Kidney tubule cell (primary cell): ENCODE results near the gene USP17L28.
"Not testable (repeated sequence)": the region's sequence is repeated elsewhere in the genome, so short reads cannot be mapped to it uniquely, and the experiment has no call there.

ENCODE experiments used
- DNase-seq: peaks from one replicate; pipeline ENCODE4 v3.0.0-alpha.2; 2018; ENCODE audit warnings: low spot score

The USP17L28 gene

GRCh38 chr4:9348593-9348992 lies at the start of gene USP17L28:
Gene USP17L28 (plus strand): TSS chr4:9348893. CDS start chr4:9348893, 0 bp downstream.
- not testable (repeated sequence) for DNase-seq

DNA sequence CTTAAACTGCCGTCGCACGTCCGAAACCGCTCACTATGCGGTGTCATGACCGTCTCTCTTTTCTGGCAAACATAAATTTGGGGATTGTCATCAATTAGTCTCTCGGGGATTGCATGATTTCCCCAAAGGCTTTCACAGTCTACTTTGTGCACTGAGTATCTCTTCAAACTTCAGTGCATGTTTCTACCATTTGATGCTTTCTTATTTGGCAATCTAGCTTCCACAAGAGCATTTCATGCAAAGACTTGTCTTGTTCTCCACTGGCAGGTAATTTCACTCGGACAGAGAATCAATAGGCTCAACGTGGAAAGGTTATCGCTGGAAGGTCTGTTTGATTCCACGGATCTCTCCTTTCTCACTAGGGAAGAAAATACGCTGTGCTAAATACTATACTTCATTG lies 24.5 kb upstream of the USP17L28 start:
- not testable (repeated sequence) for DNase-seq

DNA sequence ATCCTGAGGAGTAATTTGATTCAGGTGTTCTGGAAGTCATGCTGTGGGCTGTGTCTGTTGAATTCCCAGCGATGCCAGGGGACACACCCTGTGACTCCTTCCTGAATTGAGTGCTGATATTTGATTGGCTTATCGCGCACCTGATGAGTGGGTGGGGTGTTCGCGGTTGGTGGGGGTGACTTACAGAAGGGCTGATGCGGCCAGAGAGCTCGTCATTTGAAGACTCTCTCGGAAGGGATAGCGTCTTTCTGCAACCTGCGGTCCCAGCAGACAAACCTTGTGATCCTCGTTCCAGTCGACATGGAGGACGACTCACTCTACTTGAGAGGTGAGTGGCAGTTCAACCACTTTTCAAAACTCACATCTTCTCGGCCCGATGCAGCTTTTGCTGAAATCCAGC lies 23.8 kb upstream of the USP17L28 start, which contains the start of gene USP17L24:
USP17L24 (plus strand) TSS at position 301 of the 400 bp plus-strand sequence; CDS start at position 301, 0 bp downstream.
- not testable (repeated sequence) for DNase-seq

- not testable (repeated sequence) for DNase-seq
Measured at GRCh38 chr4:9329611-9330010, 19.1 kb upstream of the USP17L28 start, which contains the start of gene USP17L25. Gene USP17L25 (plus strand): TSS chr4:9329911. CDS start chr4:9329911, 0 bp downstream.

GRCh38 chr4:9334358-9334757 lies 14.3 kb upstream of the USP17L28 start, which contains the start of gene USP17L26:
Gene USP17L26 (plus strand): TSS chr4:9334658. CDS start chr4:9334658, 0 bp downstream.
- not testable (repeated sequence) for DNase-seq

GRCh38 chr4:9339103-9339502 lies 9.6 kb upstream of the USP17L28 start, which contains the start of gene USP17L5:
Gene USP17L5 (plus strand): TSS chr4:9339403. CDS start chr4:9339403, 0 bp downstream.
- DNase-seq: not testable (repeated sequence)

- not testable (repeated sequence) for DNase-seq
Measured at GRCh38 chr4:9343848-9344247, 4.8 kb upstream of the USP17L28 start, which contains the start of gene USP17L27. Gene USP17L27 (plus strand): TSS chr4:9344148. CDS start chr4:9344148, 0 bp downstream.

DNA sequence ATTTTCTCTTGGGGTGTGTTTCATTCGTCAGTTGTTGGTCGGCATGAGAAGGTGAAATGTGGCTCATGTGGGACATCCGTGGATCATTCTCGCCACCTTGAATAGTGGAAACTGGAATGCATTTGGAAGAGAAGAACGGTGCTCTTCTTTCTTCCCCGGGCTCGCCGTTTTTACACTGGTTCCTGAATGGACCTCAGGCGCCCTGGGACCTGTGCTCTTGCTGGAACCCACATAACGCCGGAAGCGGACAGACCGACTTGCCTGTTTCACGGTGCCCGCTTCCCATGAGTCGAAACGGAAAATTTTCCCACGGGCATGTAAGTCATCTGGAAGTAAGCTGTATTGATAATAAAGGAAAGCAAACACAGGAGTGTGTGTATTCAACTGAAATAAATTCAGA lies 2.2 kb downstream of the USP17L28 start:
- not testable (repeated sequence) for DNase-seq

DNA sequence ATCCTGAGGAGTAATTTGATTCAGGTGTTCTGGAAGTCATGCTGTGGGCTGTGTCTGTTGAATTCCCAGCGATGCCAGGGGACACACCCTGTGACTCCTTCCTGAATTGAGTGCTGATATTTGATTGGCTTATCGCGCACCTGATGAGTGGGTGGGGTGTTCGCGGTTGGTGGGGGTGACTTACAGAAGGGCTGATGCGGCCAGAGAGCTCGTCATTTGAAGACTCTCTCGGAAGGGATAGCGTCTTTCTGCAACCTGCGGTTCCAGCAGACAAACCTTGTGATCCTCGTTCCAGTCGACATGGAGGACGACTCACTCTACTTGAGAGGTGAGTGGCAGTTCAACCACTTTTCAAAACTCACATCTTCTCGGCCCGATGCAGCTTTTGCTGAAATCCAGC lies 4.6 kb downstream of the USP17L28 start, which contains the start of gene USP17L29:
USP17L29 (plus strand) TSS at position 301 of the 400 bp plus-strand sequence; CDS start at position 301, 0 bp downstream.
- not testable (repeated sequence) for DNase-seq

GRCh38 chr4:9362829-9363228 lies 14.1 kb downstream of the USP17L28 start, which contains the start of gene USP17L30:
Gene USP17L30 (plus strand): TSS chr4:9363129. CDS start chr4:9363129, 0 bp downstream.
- DNase-seq: not testable (repeated sequence)

DNA sequence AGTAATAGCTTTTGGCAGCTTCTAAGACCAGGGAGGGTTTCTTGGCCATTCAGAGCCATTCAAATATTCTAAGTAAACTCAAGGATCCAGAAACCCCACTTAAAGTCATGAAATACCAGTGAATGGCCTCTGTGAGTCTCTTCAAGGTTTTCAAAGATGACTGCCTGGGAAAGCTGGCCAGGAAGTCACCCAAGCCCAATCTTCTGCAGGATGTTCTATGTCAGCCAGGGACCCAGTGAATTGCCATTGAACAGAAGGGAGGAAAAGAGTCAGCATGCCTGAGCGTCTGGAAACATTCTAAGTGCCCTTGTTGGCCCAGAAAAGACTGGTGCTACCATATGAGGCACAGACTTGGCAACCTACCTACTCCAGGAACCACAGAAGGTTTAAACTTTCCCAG lies 31.2 kb downstream of the USP17L28 start:
- DNase-seq: not testable (repeated sequence)

DNA sequence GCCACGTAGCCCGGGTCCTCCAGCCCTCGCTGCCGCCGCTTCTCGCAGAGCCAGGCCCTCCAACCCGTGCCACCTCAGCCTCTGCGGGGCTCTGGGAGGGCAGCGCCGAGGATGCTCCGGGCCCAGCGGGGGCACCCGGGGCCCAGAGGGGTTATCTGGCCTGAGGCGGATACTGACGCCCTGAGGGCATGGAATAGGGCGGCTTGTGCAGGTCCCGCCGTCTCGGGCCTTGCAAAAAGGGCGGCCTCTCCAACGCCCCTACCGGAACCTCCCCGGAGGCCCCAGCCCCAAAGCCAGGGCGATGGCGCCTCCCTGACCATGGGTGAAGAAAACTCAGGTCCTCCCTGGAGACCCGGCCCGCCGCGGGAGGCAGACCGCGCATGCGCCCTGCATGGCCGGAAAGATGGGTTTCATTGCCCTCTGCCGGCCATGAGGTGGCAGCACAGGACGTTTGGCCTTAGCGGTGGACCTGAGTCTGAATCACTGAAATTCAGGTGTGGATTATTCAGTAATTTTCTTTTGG lies 32.4 kb downstream of the USP17L28 start:
- peak; percentile 10 for DNase-seq

- peak; percentile 20 for DNase-seq
Measured at GRCh38 chr4:9384126-9384525, 35.4 kb downstream of the USP17L28 start.

DNA sequence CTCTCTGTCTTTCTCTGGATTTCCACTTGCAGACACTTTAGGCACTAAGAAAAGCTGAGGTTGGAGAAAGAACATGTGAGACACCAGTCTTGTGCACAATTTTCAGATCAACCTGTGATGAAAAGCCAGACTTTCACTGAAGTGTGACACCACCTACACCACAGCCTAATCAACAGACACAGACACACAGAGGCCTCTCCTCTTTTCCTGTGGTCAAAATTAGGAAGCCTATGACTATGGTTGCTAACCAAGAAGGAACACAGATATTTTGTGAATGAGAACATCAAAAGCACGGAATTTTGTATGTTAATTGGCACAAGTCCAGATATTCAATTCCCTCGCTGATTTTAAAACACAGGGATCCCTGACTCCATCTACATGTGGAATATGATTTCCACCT lies 40.3 kb downstream of the USP17L28 start:
- DNase-seq: peak; percentile 47
